ENCODE measurements around the gene CYP27A1.

DNA sequence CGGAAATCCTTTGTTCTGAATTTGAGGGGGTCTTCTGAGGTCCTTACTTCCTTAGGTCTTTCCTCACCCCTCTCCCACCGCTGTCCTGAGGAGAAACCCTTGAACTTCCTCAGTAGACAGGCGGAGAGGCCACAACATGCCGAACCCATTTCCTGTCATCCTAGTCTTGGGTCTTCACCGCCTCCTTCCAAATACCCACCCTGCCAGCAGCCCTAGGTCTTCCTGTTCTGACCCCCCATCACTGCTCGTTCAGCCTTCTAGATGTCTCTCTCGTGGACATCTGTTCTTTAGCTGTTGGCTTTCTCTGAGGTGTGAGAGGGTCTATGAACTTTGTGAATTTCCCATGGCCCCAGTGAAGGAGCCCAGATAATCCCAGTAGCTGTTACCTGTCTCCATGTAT, 27.2 kb upstream of the CYP27A1 start:
- TF ChIP-seq, protein P1, sequence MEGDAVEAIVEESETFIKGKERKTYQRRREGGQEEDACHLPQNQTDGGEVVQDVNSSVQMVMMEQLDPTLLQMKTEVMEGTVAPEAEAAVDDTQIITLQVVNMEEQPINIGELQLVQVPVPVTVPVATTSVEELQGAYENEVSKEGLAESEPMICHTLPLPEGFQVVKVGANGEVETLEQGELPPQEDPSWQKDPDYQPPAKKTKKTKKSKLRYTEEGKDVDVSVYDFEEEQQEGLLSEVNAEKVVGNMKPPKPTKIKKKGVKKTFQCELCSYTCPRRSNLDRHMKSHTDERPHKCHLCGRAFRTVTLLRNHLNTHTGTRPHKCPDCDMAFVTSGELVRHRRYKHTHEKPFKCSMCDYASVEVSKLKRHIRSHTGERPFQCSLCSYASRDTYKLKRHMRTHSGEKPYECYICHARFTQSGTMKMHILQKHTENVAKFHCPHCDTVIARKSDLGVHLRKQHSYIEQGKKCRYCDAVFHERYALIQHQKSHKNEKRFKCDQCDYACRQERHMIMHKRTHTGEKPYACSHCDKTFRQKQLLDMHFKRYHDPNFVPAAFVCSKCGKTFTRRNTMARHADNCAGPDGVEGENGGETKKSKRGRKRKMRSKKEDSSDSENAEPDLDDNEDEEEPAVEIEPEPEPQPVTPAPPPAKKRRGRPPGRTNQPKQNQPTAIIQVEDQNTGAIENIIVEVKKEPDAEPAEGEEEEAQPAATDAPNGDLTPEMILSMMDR (IDR thresholded peaks at IDR 0.05): no peak
- TF ChIP-seq POLR2A (IDR thresholded peaks at IDR 0.05): no peak
